ENCODE data around the gene KHDC4.

GRCh38 chr1:155960081-155960745 lies 26.0 kb upstream of the KHDC4 start:
- TF ChIP-seq, protein P1, sequence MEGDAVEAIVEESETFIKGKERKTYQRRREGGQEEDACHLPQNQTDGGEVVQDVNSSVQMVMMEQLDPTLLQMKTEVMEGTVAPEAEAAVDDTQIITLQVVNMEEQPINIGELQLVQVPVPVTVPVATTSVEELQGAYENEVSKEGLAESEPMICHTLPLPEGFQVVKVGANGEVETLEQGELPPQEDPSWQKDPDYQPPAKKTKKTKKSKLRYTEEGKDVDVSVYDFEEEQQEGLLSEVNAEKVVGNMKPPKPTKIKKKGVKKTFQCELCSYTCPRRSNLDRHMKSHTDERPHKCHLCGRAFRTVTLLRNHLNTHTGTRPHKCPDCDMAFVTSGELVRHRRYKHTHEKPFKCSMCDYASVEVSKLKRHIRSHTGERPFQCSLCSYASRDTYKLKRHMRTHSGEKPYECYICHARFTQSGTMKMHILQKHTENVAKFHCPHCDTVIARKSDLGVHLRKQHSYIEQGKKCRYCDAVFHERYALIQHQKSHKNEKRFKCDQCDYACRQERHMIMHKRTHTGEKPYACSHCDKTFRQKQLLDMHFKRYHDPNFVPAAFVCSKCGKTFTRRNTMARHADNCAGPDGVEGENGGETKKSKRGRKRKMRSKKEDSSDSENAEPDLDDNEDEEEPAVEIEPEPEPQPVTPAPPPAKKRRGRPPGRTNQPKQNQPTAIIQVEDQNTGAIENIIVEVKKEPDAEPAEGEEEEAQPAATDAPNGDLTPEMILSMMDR (IDR thresholded peaks at IDR 0.05; ENCODE audit: low read depth, low read length) = no peak
- TF ChIP-seq, protein P2, sequence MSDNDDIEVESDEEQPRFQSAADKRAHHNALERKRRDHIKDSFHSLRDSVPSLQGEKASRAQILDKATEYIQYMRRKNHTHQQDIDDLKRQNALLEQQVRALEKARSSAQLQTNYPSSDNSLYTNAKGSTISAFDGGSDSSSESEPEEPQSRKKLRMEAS (IDR thresholded peaks at IDR 0.05; ENCODE audit: low read depth, low read length) = no peak
- no peak for TF ChIP-seq POLR2A (IDR thresholded peaks at IDR 0.05; ENCODE audit: extremely low read depth, insufficient read length)
